ENCODE measurements around the gene BGLAP.

BGLAP gene

GRCh38 chr1:156196445-156196844, 45.5 kb upstream of the BGLAP start:
- DNase-seq (ENCODE audit: low spot score) (no peak), ATAC-seq (ENCODE audit: low read depth) (no peak)
- no peaks in the 10 kb centered on the region for H3K27me3 ChIP-seq (ENCODE audit: insufficient read depth, poor library complexity, severe bottlenecking)
- no peaks in the 10 kb centered on the region for H3K9me3 ChIP-seq (ENCODE audit: severe bottlenecking)
- H3K4me3 ChIP-seq (ENCODE audit: severe bottlenecking) = no peak overlapping the region
- peaks cover 4% of the 10 kb centered on the region for H3K4me1 ChIP-seq (ENCODE audit: insufficient read depth, poor library complexity, severe bottlenecking)
- H3K36me3 ChIP-seq (ENCODE audit: low read depth) = peaks cover 13% of the 10 kb centered on the region
- no peak for TF ChIP-seq CTCF (IDR thresholded peaks at IDR 0.05; ENCODE audit: poor library complexity, severe bottlenecking)
- no peak overlapping the region for H3K27ac ChIP-seq (ENCODE audit: poor library complexity, severe bottlenecking)

- no peak for TF ChIP-seq CTCF (IDR thresholded peaks at IDR 0.05; ENCODE audit: poor library complexity, severe bottlenecking)
- H3K27me3 ChIP-seq (ENCODE audit: insufficient read depth, poor library complexity, severe bottlenecking) = no peaks in the 10 kb centered on the region
- H3K4me3 ChIP-seq (ENCODE audit: severe bottlenecking) = no peak overlapping the region
- peaks cover 13% of the 10 kb centered on the region for H3K36me3 ChIP-seq (ENCODE audit: low read depth)
- H3K27ac ChIP-seq (ENCODE audit: poor library complexity, severe bottlenecking) = no peak overlapping the region
- DNase-seq (ENCODE audit: low spot score) (no peak), ATAC-seq (ENCODE audit: low read depth) (no peak)
- H3K9me3 ChIP-seq (ENCODE audit: severe bottlenecking) = no peaks in the 10 kb centered on the region
- H3K4me1 ChIP-seq (ENCODE audit: insufficient read depth, poor library complexity, severe bottlenecking) = peaks cover 4% of the 10 kb centered on the region
These were observed 43.1 kb upstream of the BGLAP start for GRCh38 chr1:156198831-156199349.

DNA sequence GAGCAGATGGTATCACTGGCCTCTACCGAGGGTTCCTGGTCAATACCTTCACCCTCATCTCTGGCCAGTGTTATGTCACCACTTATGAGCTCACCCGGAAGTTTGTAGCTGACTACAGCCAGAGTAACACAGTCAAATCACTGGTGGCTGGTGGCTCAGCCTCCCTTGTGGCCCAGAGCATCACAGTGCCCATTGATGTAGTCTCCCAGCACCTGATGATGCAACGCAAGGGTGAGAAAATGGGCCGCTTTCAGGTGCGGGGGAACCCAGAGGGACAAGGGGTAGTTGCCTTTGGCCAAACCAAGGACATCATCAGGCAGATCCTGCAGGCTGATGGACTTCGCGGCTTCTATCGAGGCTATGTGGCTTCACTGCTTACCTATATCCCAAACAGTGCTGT, 41.9 kb upstream of the BGLAP start:
- Histone ChIP-seq H3K4me1 (ENCODE audit: insufficient read depth, poor library complexity, severe bottlenecking) (no peaks in the 10 kb centered on the region), H3K27ac (ENCODE audit: poor library complexity, severe bottlenecking) (no peak overlapping the region), H3K9me3 (ENCODE audit: severe bottlenecking) (no peaks in the 10 kb centered on the region), H3K36me3 (ENCODE audit: low read depth) (peaks cover 13% of the 10 kb centered on the region), H3K4me3 (ENCODE audit: severe bottlenecking) (no peak overlapping the region), H3K27me3 (ENCODE audit: insufficient read depth, poor library complexity, severe bottlenecking) (no peaks in the 10 kb centered on the region)
- no peak for TF ChIP-seq CTCF (IDR thresholded peaks at IDR 0.05; ENCODE audit: poor library complexity, severe bottlenecking)
- ATAC-seq (ENCODE audit: low read depth) (no peak), DNase-seq (ENCODE audit: low spot score) (no peak)

DNA sequence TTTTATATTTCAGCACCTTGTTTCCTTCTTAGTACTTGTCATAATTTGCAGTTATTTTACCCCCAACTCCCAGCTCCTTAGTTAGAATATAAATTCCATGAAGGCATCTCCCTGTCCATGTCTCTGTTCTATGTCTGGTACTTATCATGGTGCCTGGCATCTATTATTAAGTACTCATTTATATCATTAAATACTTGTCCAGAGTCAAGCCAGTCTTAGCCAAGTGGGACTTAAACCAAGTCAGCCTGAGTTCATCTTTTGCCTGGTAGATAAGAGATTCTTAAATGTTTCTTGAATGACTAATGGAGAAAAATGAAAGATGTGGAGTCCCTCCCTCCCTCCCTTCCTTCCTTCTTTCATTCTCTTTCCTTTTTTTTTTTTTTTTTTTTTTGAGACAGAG, 38.7 kb upstream of the BGLAP start:
- H3K4me1 ChIP-seq (ENCODE audit: insufficient read depth, poor library complexity, severe bottlenecking) = no peaks in the 10 kb centered on the region
- DNase-seq (ENCODE audit: low spot score) (no peak), ATAC-seq (ENCODE audit: low read depth) (no peak)
- no peaks in the 10 kb centered on the region for H3K27me3 ChIP-seq (ENCODE audit: insufficient read depth, poor library complexity, severe bottlenecking)
- H3K4me3 ChIP-seq (ENCODE audit: severe bottlenecking) = no peak overlapping the region
- peaks cover 29% of the 10 kb centered on the region for H3K36me3 ChIP-seq (ENCODE audit: low read depth)
- H3K9me3 ChIP-seq (ENCODE audit: severe bottlenecking) = no peaks in the 10 kb centered on the region
- no peak for TF ChIP-seq CTCF (IDR thresholded peaks at IDR 0.05; ENCODE audit: poor library complexity, severe bottlenecking)
- no peak overlapping the region for H3K27ac ChIP-seq (ENCODE audit: poor library complexity, severe bottlenecking)

GRCh38 chr1:156204686-156205085, 37.3 kb upstream of the BGLAP start:
- ATAC-seq (ENCODE audit: low read depth) = no peak
- Histone ChIP-seq H3K4me3 (ENCODE audit: severe bottlenecking) (no peak overlapping the region), H3K9me3 (ENCODE audit: severe bottlenecking) (no peaks in the 10 kb centered on the region), H3K27ac (ENCODE audit: poor library complexity, severe bottlenecking) (no peak overlapping the region), H3K27me3 (ENCODE audit: insufficient read depth, poor library complexity, severe bottlenecking) (no peaks in the 10 kb centered on the region), H3K4me1 (ENCODE audit: insufficient read depth, poor library complexity, severe bottlenecking) (no peaks in the 10 kb centered on the region), H3K36me3 (ENCODE audit: low read depth) (peaks cover 32% of the 10 kb centered on the region)
- no peak for DNase-seq (ENCODE audit: low spot score)
- no peak for TF ChIP-seq CTCF (IDR thresholded peaks at IDR 0.05; ENCODE audit: poor library complexity, severe bottlenecking)

All from RWPE2 (cell line).